GM18861 (cell line): Measurements from ENCODE around the gene SIDT2.
"Not testable (repeated sequence)": the region's sequence is repeated elsewhere in the genome, so short reads cannot be mapped to it uniquely, and the experiment has no call there.

Source experiments
- ATAC-seq: cut with Tn5 transposase; IDR thresholded peaks from one replicate; pipeline ENCODE4 v1.9.1; 2021; ENCODE audit not compliant: unreplicated experiment

The SIDT2 gene

GRCh38 chr11:117201658-117202305 is 23.2 kb downstream of the SIDT2 start:
- ATAC-seq: no peak

DNA sequence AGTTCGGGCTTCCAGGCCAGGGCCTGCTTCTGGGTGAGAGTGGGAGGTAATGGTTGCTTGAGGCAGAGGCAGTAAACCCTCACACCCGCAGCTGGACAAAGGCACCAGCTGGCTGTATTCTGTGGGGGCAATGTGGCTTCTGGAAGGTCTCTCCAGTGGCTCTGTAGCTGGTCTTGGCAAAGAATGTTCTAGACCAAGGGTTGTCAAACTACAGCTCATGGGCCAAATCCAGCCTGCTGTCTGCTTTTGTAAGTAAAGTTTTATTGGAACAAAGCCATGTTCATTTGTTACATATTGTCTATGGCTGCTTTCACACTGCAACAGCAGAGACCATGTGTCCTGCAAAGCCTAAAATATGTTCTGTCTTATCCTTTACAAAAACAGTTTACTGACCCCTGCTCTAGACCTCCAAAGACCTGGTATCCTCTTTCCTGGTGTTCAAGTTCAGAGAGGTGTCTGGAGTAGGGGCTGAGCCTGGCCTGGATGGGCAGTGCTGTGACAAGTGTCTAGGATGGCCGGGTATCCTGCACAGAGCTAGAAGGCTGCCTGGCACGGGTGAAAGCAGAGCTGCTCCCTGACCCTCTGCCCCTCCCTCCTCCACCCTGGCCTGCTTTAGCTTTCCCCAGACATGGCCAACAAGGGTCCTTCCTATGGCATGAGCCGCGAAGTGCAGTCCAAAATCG is 24.0 kb downstream of the SIDT2 start:
- no peak for ATAC-seq

DNA sequence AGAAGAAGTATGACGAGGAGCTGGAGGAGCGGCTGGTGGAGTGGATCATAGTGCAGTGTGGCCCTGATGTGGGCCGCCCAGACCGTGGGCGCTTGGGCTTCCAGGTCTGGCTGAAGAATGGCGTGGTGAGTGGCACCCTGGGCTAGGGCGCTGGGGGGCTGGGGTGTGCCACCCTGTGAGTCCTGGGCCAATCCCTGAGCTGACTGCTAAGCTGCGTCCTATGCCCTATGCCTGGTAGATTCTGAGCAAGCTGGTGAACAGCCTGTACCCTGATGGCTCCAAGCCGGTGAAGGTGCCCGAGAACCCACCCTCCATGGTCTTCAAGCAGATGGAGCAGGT is 24.5 kb downstream of the SIDT2 start:
- ATAC-seq: no peak

- ATAC-seq: no peak
Observed at GRCh38 chr11:117204283-117205080, 25.9 kb downstream of the SIDT2 start.

GRCh38 chr11:117205211-117205818 is 26.8 kb downstream of the SIDT2 start:
- ATAC-seq: no peak

- not testable (repeated sequence) for ATAC-seq
Observed at GRCh38 chr11:117206111-117206510, 27.6 kb downstream of the SIDT2 start.

DNA sequence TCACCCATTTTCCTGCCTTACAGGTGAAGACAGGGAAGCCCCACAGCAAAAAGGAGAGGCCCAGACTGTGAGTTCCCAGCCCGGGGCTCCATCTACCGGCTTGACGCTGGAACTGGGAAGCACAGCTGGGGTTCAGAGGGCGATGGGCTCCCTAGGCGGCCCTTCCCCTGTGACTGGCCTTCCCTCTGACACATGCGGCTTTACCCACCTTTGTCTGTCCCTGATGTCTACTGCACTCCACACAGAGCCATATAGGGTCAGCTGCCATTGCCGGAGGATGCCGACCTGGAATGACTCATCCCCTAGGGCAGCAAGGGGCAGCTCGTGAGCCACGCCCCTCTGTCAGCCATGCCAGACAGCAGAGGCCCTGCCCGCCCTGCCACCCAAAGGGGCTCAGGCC is 28.3 kb downstream of the SIDT2 start:
- not testable (repeated sequence) for ATAC-seq

- not testable (repeated sequence) for ATAC-seq
Observed at GRCh38 chr11:117207481-117207880, 28.9 kb downstream of the SIDT2 start.

GRCh38 chr11:117208710-117209109 is 30.2 kb downstream of the SIDT2 start:
- not testable (repeated sequence) for ATAC-seq

GRCh38 chr11:117209351-117210125 is 31.0 kb downstream of the SIDT2 start:
- not testable (repeated sequence) for ATAC-seq

DNA sequence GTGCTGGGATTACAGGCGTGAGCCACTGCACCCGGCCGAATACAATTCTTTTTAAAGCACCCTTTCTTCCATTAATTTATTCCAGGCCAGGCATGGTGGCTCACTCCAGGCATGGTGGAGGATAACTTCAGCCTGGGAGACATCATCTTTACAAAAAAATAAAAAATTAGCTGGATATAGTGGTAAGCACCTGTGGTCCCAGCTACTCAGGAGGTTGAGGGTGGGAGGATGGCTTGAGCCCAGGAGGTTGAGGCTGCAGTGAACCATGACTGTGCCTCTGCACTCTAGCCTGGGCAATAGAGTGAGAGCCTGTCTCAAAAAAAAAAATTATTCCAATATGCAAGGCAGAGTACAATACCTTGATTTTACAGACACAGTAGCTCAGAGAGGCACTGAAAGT is 32.1 kb downstream of the SIDT2 start:
- no peak for ATAC-seq

GRCh38 chr11:117212697-117213355 is 34.3 kb downstream of the SIDT2 start:
- no peak for ATAC-seq

- ATAC-seq: no peak
Observed at GRCh38 chr11:117214404-117215110, 36.0 kb downstream of the SIDT2 start.

DNA sequence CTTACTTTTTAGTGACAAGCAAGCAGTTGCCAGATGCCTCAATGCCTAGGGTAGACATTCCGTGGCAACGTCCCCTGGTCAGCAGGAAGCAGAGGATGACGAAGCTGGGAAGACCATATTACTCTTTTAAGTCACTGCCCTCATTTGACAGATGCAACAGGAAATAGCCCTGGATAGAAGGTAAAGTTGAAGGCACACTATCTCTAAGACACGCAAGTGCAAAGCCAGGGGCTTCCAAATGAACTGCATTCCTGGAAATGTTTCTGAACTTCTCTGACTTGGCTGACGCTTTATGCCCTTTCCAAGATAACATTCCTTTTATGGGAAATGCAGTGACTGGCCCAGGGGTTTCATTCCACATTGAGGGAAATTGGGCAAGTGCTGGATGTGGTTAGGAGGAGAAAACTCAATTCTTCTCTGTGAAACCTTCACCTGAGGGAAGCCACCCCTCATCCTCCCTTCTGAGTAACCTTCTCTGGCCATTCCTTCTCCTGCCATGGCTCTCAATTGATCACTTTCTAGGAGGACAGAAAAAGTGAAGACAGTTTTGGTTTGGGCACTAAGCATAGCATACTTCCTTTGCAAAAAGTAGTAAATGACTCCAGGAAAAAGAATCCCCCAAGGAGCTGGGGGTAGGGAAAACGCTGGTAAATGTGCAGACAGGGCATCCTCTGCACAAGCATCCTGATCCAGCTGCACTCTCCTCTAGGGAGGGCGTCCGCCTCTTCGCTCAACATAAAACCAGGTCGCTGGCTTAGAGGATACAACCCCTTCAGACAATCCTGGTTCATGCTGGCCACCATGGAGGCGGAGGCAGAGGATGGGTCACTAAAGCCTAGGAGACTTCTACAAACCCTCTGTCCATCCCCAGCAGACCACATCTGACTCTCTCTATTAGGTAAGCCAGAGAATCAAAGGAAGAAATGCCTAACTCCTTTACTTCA is 38.9 kb downstream of the SIDT2 start:
- ATAC-seq: no peak

DNA sequence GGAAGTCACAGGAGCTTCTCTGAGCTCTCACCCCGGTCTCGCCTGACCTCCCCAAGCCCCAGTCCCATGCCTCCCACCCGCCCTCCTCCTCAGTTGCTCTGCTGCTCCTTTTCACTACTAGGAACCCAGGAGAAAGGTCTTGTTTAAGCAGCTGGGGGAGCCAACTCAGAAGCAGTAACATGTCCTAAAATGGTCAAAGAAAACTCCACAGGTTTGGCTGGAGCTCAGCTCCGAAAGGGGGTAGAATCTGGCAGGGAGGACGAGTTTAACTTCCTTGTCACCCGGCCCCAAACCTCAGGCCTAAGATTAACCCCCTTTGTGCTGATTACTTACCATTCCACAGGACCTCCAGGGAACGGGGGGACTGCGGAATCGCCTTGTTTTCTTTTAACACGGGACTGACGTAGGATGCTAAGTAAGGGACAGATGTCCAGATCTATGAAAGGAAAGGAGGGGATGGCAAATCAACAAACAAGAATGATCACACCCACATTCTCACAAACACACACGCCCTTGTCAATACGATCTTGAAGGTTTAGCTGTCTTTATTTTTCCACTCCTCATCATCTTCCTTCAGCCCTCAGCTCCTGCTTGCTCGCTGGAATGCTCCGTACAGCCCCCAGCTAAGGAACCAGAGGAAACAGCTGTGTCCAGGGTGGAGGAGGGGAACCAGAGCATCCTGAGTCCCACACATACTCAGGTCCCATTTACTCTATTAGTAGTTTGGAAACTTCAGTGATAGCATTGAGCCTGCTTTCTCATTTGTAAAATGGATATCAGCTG is 39.8 kb downstream of the SIDT2 start:
- ATAC-seq: no peak

- no peak for ATAC-seq
Observed at GRCh38 chr11:117219001-117219400, 40.5 kb downstream of the SIDT2 start.

DNA sequence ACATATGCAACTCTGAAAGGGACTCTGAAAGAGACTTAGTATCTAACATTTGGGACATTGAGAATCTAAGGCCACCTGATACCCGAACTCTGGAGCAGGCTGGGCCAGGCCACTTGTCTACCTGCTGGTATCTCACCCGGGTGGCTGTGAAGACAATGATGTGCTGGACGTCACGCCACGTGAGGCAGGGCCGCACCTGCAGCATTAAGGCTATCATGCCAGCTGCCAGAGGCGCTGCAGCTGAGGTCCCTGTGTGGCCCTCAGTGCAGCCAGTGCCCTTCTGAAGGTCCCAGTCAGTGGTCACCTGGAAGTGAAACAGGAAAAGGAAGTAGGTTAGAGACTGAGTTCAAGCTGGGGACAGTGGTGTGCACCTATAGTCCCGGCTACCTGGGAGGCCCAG is 40.9 kb downstream of the SIDT2 start:
- no peak for ATAC-seq

DNA sequence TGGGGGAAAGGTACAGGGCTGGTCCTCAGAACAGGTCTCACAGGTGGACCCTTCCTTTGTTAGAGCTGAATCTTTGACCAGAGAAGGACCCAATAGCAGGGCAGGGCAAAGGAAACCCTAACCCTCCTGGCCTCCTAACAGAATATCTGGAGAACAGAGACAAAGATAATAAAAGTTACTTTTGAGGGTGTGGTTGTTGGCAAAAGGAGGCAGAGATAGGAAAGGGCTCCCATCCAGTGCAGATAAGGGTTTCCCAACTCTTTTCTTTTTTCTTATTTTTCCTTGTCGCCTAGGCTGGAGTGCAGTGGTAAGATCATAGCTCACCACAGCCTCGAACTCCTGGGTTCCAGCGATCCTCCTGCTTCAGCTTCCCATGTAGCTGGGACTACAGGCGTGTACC is 41.5 kb downstream of the SIDT2 start:
- no peak for ATAC-seq
